Adrenal gland (tissue), 12 donors: ENCODE data around the gene TPRX1. TPM values are rescaled to one million over a fixed set of nuclear protein-coding genes. Genes with fewer than 3 reads are reported as not detected.

ENCODE experiments used
- DNase-seq, 7 donors: peaks; one replicate each; pipeline ENCODE4 v3.0.0-alpha.2; 2019 to 2020
- H3K27ac ChIP-seq, 5 donors: fragments of 200-600 bp; sonication (generic) in 4 of 5; 1 replicate in 3 of 5; 2 replicates in 2 of 5; pipeline versions ENCODE4 v1.5.1 to v1.8.0; 2016 to 2020; ENCODE audit warnings: mild to moderate bottlenecking in 1 of 5
- H3K27me3 ChIP-seq: fragments of 200-600 bp; 2 replicates; pipeline ENCODE4 v1.8.0; 2021
- H3K36me3 ChIP-seq, 2 donors: fragments of 200-600 bp; replicated peaks in 1 of 2; 1 replicate in 1 of 2; 2 replicates in 1 of 2; pipeline versions ENCODE4 v1.5.1 to v1.8.0; 2018 to 2022
- H3K4me1 ChIP-seq, 2 donors: fragments of 200-600 bp; replicated peaks in 1 of 2; 1 replicate in 1 of 2; 2 replicates in 1 of 2; pipeline versions ENCODE4 v1.5.1 to v1.8.0; 2018 to 2021
- H3K4me3 ChIP-seq, 4 donors: fragments of 200-600 bp; sonication (generic) in 3 of 4; one replicate each; pipeline ENCODE4 v1.5.1; 2016 to 2018
- H3K9me3 ChIP-seq, 3 donors: fragments of 200-600 bp; sonication (generic) in 1 of 3; replicated peaks in 1 of 3; 1 replicate in 2 of 3; 2 replicates in 1 of 3; pipeline versions ENCODE4 v1.5.1 to v1.8.0; 2016 to 2021
- POLR2A ChIP-seq, 2 donors: fragments of 450-650 bp; IDR thresholded peaks; one replicate each; pipeline ENCODE4 v1.6.1; 2017; ENCODE audit warnings: antibody characterized with exemption in 2 of 2, mild to moderate bottlenecking in 2 of 2, moderate library complexity in 1 of 2
- WGBS, 4 donors: extraction: QIAGEN DNeasy Blood & Tissue Kit in 2 of 4; methylation state at CpG; one replicate each; pipeline versions ENCODE4 v1.1.5 to v1.1.7; 2013 to 2017; 5-methylcytosine and 5-hydroxymethylcytosine counted together
- intact Hi-C, 2 donors: fragments of 100-400 bp; cut with DNase I; formaldehyde crosslinking; loops; one replicate each; pipeline versions ENCODE4 v1.14.1 to v1.15.0; 2022 to 2023
- polyA plus RNA-seq, 3 donors: library from polyadenylated mRNA; stranded (reverse); fragments of 200-250 nt in 2 of 3; fragments of 350-450 nt in 1 of 3; fragmentation: Illumina TruSeq in 1 of 3; extraction: RNeasy Lipid Tissue Mini Kit (QIAGEN cat#74804) in 1 of 3; gene quantifications; one replicate each; pipeline ENCODE4 v1.2.3, GENCODE V29; 2013 to 2014
- total RNA-seq, 9 donors: library from RNA; depleted of rRNA in 4 of 9; stranded (reverse); fragments of >200 nt in 4 of 9; fragments of 120-200 nt in 1 of 9; fragmentation: NEBNext Ultra II Directional in 1 of 9; extraction: Animal tissue kit (Norgen Biotek cat#: 25700) in 1 of 9; gene quantifications; one replicate each; pipeline versions ENCODE4 v1.1.0 to v1.2.4, GENCODE V29; 2013 to 2023
- TF ChIP-seq, protein P1 (sequence below), 6 experiments: fragments of 450-650 bp in 4 of 6; fragments of 200-600 bp in 2 of 6; sonication (generic) in 1 of 6; IDR thresholded peaks; 1 replicate in 5 of 6; 2 replicates in 1 of 6; pipeline versions ENCODE4 v1.5.1 to v1.8.0; 2016 to 2021; ENCODE audit warnings: antibody characterized with exemption in 6 of 6, mild to moderate bottlenecking in 2 of 6, moderate library complexity in 1 of 6
- donor health status: healthy with polysubstance abuse.
- donor health status: Bipolar disorder and iron deficiency.
- donor health status: DM: yes; HTN: yes; CAD: no.
- donor health status: DM: no; HTN: no; CAD: no.
- donor health status: DM: no; HTN: no; CAD: no.
- donor health status: DM: yes; HTN: yes; CAD: no.

Gene TPRX1
- total and polyA plus RNA-seq, 12 donors, result not detected

DNA sequence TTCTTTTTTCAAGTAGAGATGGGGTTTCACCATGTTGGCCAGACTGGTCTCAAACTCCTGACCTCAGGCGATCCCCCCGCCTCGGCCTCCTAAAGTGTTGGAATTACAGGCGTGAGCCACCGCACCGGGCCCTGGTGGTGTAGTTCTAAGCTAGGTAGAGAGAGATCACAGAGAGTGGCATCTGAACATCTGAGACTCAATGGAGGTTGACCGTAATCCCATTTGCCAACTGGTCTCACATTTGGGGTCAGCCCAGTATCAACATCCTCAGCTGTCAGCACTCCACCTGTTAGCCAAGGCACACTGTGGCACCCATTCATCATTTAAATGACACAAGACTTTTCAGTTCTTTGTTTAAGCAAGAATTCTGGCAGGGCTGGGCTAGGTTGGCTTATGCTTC is 17.8 kb downstream of the TPRX1 start:
- Histone ChIP-seq H3K27ac (no peak overlapping the region), H3K36me3 (peaks cover 0 to 27% of the 10 kb centered on the region in 2 donors), H3K4me1 (no peaks in the 10 kb centered on the region), H3K27me3 (no peaks in the 10 kb centered on the region), H3K9me3 (no peaks in the 10 kb centered on the region), H3K4me3 (no peak overlapping the region)
- intact Hi-C loops, result loop anchor here in 1 of 2 donors (5.0 kb wide), 1 partner anchor 74 kb away; the partner anchor contains the start of gene EHD2
- TF ChIP-seq, protein P1, sequence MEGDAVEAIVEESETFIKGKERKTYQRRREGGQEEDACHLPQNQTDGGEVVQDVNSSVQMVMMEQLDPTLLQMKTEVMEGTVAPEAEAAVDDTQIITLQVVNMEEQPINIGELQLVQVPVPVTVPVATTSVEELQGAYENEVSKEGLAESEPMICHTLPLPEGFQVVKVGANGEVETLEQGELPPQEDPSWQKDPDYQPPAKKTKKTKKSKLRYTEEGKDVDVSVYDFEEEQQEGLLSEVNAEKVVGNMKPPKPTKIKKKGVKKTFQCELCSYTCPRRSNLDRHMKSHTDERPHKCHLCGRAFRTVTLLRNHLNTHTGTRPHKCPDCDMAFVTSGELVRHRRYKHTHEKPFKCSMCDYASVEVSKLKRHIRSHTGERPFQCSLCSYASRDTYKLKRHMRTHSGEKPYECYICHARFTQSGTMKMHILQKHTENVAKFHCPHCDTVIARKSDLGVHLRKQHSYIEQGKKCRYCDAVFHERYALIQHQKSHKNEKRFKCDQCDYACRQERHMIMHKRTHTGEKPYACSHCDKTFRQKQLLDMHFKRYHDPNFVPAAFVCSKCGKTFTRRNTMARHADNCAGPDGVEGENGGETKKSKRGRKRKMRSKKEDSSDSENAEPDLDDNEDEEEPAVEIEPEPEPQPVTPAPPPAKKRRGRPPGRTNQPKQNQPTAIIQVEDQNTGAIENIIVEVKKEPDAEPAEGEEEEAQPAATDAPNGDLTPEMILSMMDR (IDR thresholded peaks at IDR 0.05), result no peak
- TF ChIP-seq POLR2A (IDR thresholded peaks at IDR 0.05), result no peak
- WGBS, 4 donors, result 94 to 96% (median 95%) methylated on average over 6 to 7 of the region's 7 CpGs; no CpG with 5 or more reads in 1 of the 4 donors
- DNase-seq, result no peak

DNA sequence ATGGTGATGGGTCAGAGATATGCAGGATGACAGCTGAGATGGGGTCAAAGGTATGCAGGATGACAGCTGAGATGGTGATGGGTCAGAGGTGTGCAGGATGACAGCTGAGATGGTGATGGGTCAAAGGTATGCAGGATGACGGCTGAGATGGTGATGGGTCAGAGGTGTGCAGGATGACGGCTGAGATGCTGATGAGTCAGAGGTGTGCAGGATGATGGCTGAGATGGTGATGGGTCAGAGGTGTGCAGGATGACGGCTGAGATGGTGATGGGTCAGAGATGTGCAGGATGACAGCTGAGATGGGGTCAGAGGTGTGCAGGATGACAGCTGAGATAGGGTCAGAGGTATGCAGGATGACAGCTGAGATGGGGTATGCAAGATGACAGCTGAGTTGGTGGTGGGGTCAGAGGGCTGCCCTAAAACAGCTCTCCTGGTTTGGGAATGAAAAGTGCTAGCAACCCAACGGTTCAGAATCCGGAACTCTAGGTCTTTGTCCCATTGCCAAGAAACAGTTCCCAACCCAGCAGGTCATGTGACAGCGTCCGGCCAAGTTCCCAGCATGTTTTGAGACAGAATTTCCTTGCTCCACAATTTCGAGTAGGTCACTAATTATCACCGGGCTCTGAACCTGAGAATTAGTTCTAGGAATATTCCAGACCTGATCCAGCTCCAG is 22.6 kb downstream of the TPRX1 start:
- peak in 4 of 7 donors; percentile 29 to 38 (median 36) for DNase-seq
- TF ChIP-seq, protein P1 (IDR thresholded peaks at IDR 0.05), result no peak
- TF ChIP-seq POLR2A (IDR thresholded peaks at IDR 0.05), result no peak
- H3K4me3 ChIP-seq, result no peak overlapping the region
- peaks cover 0 to 24% of the 10 kb centered on the region in 2 donors for H3K4me1 ChIP-seq
- no peaks in the 10 kb centered on the region for H3K27me3 ChIP-seq
- H3K36me3 ChIP-seq, result peaks cover 0 to 27% of the 10 kb centered on the region in 2 donors
- intact Hi-C loops, result no loop called here
- H3K9me3 ChIP-seq, result no peaks in the 10 kb centered on the region
- WGBS, 4 donors, result 50 to 69% (median 56%) methylated on average over 9 of the region's 9 CpGs
- H3K27ac ChIP-seq, result peak overlapping the region in 2 of 5 donors; percentile 11 to 17

DNA sequence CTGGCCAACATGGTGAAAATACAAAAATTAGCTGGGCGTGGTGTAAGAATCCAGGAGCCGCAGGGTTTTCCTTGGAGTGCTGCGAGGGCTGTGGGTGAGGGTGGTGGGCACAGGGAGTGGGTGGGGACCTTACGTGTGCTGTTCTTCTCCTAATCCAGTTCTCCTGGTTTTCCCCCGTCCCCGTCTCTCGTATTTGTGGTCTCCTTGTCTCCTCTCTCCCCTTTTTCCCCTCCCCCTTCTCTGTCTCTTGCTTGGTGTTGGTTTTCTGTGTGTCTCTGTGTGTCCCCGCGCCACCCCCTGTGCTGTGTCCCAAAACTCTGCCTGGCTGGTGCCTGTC is 24.2 kb downstream of the TPRX1 start:
- Histone ChIP-seq H3K36me3 (peaks cover 0 to 19% of the 10 kb centered on the region in 2 donors), H3K27me3 (no peaks in the 10 kb centered on the region), H3K4me3 (peak overlapping the region in 1 of 4 donors; percentile 85), H3K9me3 (no peaks in the 10 kb centered on the region), H3K4me1 (peaks cover 0 to 24% of the 10 kb centered on the region in 2 donors), H3K27ac (peak overlapping the region in 2 of 5 donors; percentile 94 to 95)
- intact Hi-C loops, result no loop called here
- 78 to 90% (median 83%) methylated on average over 9 of the region's 9 CpGs for WGBS, 4 donors
- TF ChIP-seq, protein P1 (IDR thresholded peaks at IDR 0.05), result no peak
- TF ChIP-seq POLR2A (IDR thresholded peaks at IDR 0.05), result no peak
- no peak for DNase-seq

DNA sequence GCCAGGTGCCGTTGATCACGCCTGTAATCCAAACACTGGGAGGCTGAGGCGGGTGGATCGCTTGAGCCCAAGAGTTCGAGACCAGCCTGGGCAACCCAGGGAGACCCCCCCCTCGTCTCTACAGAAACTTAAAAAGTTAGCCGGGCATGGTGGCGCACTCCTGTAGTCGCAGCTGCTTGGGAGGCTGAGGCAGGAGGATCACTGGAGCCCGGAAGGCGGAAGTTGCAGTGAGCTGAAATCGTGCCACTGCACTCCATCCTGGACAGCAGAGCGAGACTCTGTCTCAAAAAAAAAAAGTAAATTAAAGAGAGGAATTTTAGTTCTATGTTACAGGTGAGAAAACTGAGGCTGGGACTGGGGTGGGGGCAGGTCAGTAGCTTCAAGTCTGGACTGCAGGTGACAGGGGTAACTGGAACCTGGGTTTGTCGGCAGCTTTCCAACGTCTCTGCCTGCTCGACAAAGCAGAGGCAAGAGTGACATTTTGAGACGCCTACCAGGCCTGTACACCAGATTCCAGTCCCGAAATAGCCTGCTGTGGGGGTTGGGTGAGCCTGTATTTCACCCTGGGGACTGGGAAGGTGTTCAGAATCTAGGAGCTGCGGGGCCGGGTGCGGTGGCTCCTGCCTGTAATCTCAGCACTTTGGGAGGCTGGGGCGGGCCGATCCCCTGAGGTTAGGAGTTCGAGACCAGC is 24.7 kb downstream of the TPRX1 start:
- peaks cover 0 to 24% of the 10 kb centered on the region in 2 donors for H3K4me1 ChIP-seq
- no peaks in the 10 kb centered on the region for H3K9me3 ChIP-seq
- intact Hi-C loops, result no loop called here
- no peak for DNase-seq
- TF ChIP-seq POLR2A (IDR thresholded peaks at IDR 0.05), result no peak
- TF ChIP-seq, protein P1 (IDR thresholded peaks at IDR 0.05), result no peak
- peak overlapping the region in 1 of 4 donors; percentile 85 for H3K4me3 ChIP-seq
- 68 to 79% (median 74%) methylated on average over 14 to 24 of the region's 24 CpGs for WGBS, 4 donors
- no peaks in the 10 kb centered on the region for H3K27me3 ChIP-seq
- H3K27ac ChIP-seq, result peak overlapping the region in 2 of 5 donors; percentile 94 to 95
- peaks cover 0 to 15% of the 10 kb centered on the region in 2 donors for H3K36me3 ChIP-seq
